HepG2 (cell line): ENCODE data around the gene PHACTR1. TPM values are rescaled to one million over a fixed set of nuclear protein-coding genes. Genes with fewer than 3 reads are reported as not detected.

Experiments used
- ATAC-seq: fragments of 200-7000 bp; cut with Tn5 transposase; 3 replicates; pipeline ENCODE4 v1.9.1; 2020; ENCODE audit warnings: mild to moderate bottlenecking, moderate library complexity
- BruUV-seq: library from RNA; stranded (reverse); fragments of 400-500 nt; replicated peaks from 2 replicates; lab custom pipeline; 2021; lab: Mats Ljungman, UMichigan
- CTCF ChIA-PET: fragments of 300-600 bp; formaldehyde crosslinking; extraction: SDS; loops from one replicate; lab custom pipeline; 2021; ENCODE audit warnings: low total read pairs, inconsistent platforms, low intra/inter-chr PET ratio; lab: Yijun Ruan, JAX
- POLR2A ChIA-PET: fragments of 350-600 bp; sonication (Branson Sonifier 250); formaldehyde crosslinking; loops from one replicate; lab custom pipeline; 2020; ENCODE audit warnings: antibody characterized with exemption, inconsistent platforms; lab: Yijun Ruan, JAX
- DNase-seq: peaks from one replicate; pipeline ENCODE4 v3.0.0-alpha.2; 2015; ENCODE audit warnings: low spot score
- FAIRE-seq: peaks from 3 replicates; lab custom pipeline; 2011; peaks lifted over from hg19 to GRCh38; lab: Jason Lieb, UNC
- H2AFZ ChIP-seq: one replicate; pipeline ENCODE4 v1.6.1; 2011; ENCODE audit warnings: low read length, inconsistent platforms
- H3K27ac ChIP-seq: fragments of 300-600 bp; 3 replicates; pipeline ENCODE4 v1.8.0; 2011; ENCODE audit warnings: mixed run types, mild to moderate bottlenecking, mixed read lengths, low read length, inconsistent platforms; ENCODE audit not compliant: insufficient read depth; ENCODE audit errors: extremely low read length
- H3K27me3 ChIP-seq, 2 experiments: fragments of 200-600 bp in 1 of 2; 2 replicates in 1 of 2; 3 replicates in 1 of 2; pipeline versions ENCODE4 v1.6.0 to v1.8.0; 2011; ENCODE audit warnings: low read length in 2 of 2, mild to moderate bottlenecking in 2 of 2, moderate library complexity in 2 of 2, inconsistent platforms in 1 of 2; ENCODE audit not compliant: insufficient read depth in 2 of 2, control insufficient read depth in 1 of 2
- H3K36me3 ChIP-seq, 2 experiments: fragments of 200-600 bp in 1 of 2; replicated peaks in 1 of 2; 2 replicates in 1 of 2; 3 replicates in 1 of 2; pipeline versions ENCODE4 v1.5.1 to v1.8.0; 2011; ENCODE audit warnings: low read length in 2 of 2, inconsistent platforms in 1 of 2; ENCODE audit not compliant: insufficient read depth in 2 of 2, control insufficient read depth in 1 of 2
- H3K4me1 ChIP-seq: 2 replicates; pipeline ENCODE4 v1.5.1; 2012; ENCODE audit warnings: low read length, inconsistent platforms; ENCODE audit not compliant: insufficient read depth
- H3K4me2 ChIP-seq: 2 replicates; pipeline ENCODE4 v1.6.0; 2011; ENCODE audit warnings: low read depth, low read length, inconsistent platforms
- H3K4me3 ChIP-seq, 3 experiments: fragments of 200-600 bp in 1 of 3; sonication (generic), shearing (Covaris generic) in 1 of 3; replicated peaks in 1 of 3; 2 replicates each; pipeline ENCODE4 v1.5.1; 2011 to 2016; ENCODE audit warnings: low read length in 3 of 3, inconsistent platforms in 2 of 3, low read depth in 2 of 3, mild to moderate bottlenecking in 2 of 3, control low read depth in 1 of 3, mixed read lengths in 1 of 3; ENCODE audit not compliant: insufficient read depth in 1 of 3
- H3K79me2 ChIP-seq: one replicate; pipeline ENCODE4 v1.6.1; 2011; ENCODE audit warnings: low read length, inconsistent platforms; ENCODE audit not compliant: insufficient read depth
- H3K9ac ChIP-seq: 2 replicates; pipeline ENCODE4 v1.6.0; 2011; ENCODE audit warnings: mild to moderate bottlenecking, low read depth, low read length, inconsistent platforms; ENCODE audit not compliant: insufficient read depth
- H3K9me3 ChIP-seq: 2 replicates; pipeline ENCODE4 v1.5.1; 2012; ENCODE audit warnings: mild to moderate bottlenecking, low read length
- H4K20me1 ChIP-seq: 2 replicates; pipeline ENCODE4 v1.6.0; 2011; ENCODE audit warnings: inconsistent platforms, mild to moderate bottlenecking, low read length, moderate library complexity; ENCODE audit not compliant: insufficient read depth
- ARID2 ChIP-seq: sonication (generic); formaldehyde crosslinking; IDR thresholded peaks from 2 replicates; pipeline ENCODE4 v1.8.1; 2022; ENCODE audit warnings: mild to moderate bottlenecking, missing genetic modification reagents, borderline replicate concordance
- ARNT2 ChIP-seq: sonication (generic); formaldehyde crosslinking; IDR thresholded peaks from 2 replicates; pipeline ENCODE4 v1.8.0; 2022; ENCODE audit warnings: mild to moderate bottlenecking, low read depth, missing genetic modification reagents, moderate library complexity
- CEBPG ChIP-seq: IDR thresholded peaks from 2 replicates; pipeline ENCODE4 v1.6.1; 2016
- DPF2 ChIP-seq: sonication (generic); formaldehyde crosslinking; IDR thresholded peaks from 2 replicates; pipeline ENCODE4 v1.4.0; 2020; ENCODE audit warnings: mild to moderate bottlenecking, low read depth, missing genetic modification reagents, borderline replicate concordance
- GATAD2A ChIP-seq: IDR thresholded peaks from 2 replicates; pipeline ENCODE4 v1.6.1; 2016
- HOXA7 ChIP-seq: sonication (generic); formaldehyde crosslinking; IDR thresholded peaks from 2 replicates; pipeline ENCODE4 v1.8.1; 2022; ENCODE audit warnings: mild to moderate bottlenecking, missing genetic modification reagents, moderate library complexity
- KDM6A ChIP-seq: IDR thresholded peaks from 2 replicates; pipeline ENCODE4 v1.6.1; 2016; ENCODE audit warnings: low read depth
- PAWR ChIP-seq: sonication (generic); formaldehyde crosslinking; IDR thresholded peaks from 2 replicates; pipeline ENCODE4 v1.4.0; 2020; ENCODE audit warnings: missing genetic modification reagents, mild to moderate bottlenecking, borderline replicate concordance
- RBM39 ChIP-seq: fragments of 200-400 bp; formaldehyde crosslinking; IDR thresholded peaks from one replicate; pipeline ENCODE4 v1.6.1; 2018; ENCODE audit warnings: antibody characterized with exemption, mild to moderate bottlenecking, low read depth, low read length; ENCODE audit not compliant: poor library complexity, severe bottlenecking
- SAP130 ChIP-seq: IDR thresholded peaks from 2 replicates; pipeline ENCODE4 v1.6.1; 2016; ENCODE audit warnings: low read depth
- SKIL ChIP-seq: sonication (generic); formaldehyde crosslinking; IDR thresholded peaks from 2 replicates; pipeline ENCODE4 v1.8.0; 2022; ENCODE audit warnings: missing genetic modification reagents, mild to moderate bottlenecking, moderate library complexity, borderline replicate concordance
- TCF7 ChIP-seq: sonication (generic); IDR thresholded peaks from 2 replicates; pipeline ENCODE4 v1.6.1; 2016; ENCODE audit warnings: antibody characterized with exemption, low read depth
- ZNF326 ChIP-seq: sonication (generic); formaldehyde crosslinking; IDR thresholded peaks from 2 replicates; pipeline ENCODE4 v1.4.0; 2020; ENCODE audit warnings: missing genetic modification reagents, borderline replicate concordance
- ZNF432 ChIP-seq: sonication (generic); formaldehyde crosslinking; IDR thresholded peaks from 2 replicates; pipeline ENCODE4 v1.5.0; 2020; ENCODE audit warnings: missing genetic modification reagents, mild to moderate bottlenecking, borderline replicate concordance
- ZSCAN25 ChIP-seq: sonication (generic); formaldehyde crosslinking; IDR thresholded peaks from 2 replicates; pipeline ENCODE4 v1.8.0; 2022; ENCODE audit warnings: mild to moderate bottlenecking, missing genetic modification reagents
- WGBS: methylation state at CpG from one replicate; pipeline ENCODE4 v1.1.6; 2017; ENCODE audit warnings: low lambda C conversion rate; 5-methylcytosine and 5-hydroxymethylcytosine counted together
- in situ Hi-C: cut with HindIII; loops from 2 replicates; pipeline ENCODE4 v1.10.0; 2017; ENCODE audit warnings: low pct_unique_long_range_greater_than_20kb; ENCODE audit not compliant: extremely low pct_ligation_motif_present
- intact Hi-C: fragments of 100-400 bp; cut with micrococcal nuclease; formaldehyde crosslinking; loops from one replicate; pipeline ENCODE4 v1.10.0; 2022; ENCODE audit not compliant: unreplicated experiment
- polyA plus RNA-seq, 8 experiments: library from polyadenylated mRNA; depleted of rRNA in 3 of 8; stranded (reverse) in 7 of 8; unstranded in 1 of 8; fragments of >200 nt; fragmentation: Illumina TruSeq in 4 of 8; extraction: Trizol in 4 of 8; gene quantifications; 2 replicates each; pipeline versions ENCODE4 v1.2.1 to v1.2.3, GENCODE V29; 2011 to 2016; ENCODE audit warnings: low read depth in 4 of 8, missing spikeins in 1 of 8, mixed read lengths in 1 of 8; ENCODE audit not compliant: insufficient read depth in 1 of 8
- total RNA-seq, 5 experiments: library from RNA; depleted of rRNA; stranded (reverse); fragments of >200 nt; fragmentation: Illumina TruSeq; extraction: Trizol; gene quantifications; 2 replicates each; pipeline ENCODE4 v1.2.3, GENCODE V29; 2016; ENCODE audit warnings: low read depth in 1 of 5
- TF ChIP-seq, protein P1 (sequence below): IDR thresholded peaks from 2 replicates; pipeline ENCODE4 v1.6.1; 2016; ENCODE audit warnings: mild to moderate bottlenecking, missing biosample characterization, missing genetic modification reagents

Gene PHACTR1
- total and polyA plus RNA-seq, 2 of the 13 experiments (the other 11 are each of a cell fraction or from before 2014, with no cell fraction given) = 0.09 TPM; not detected in 1

DNA sequence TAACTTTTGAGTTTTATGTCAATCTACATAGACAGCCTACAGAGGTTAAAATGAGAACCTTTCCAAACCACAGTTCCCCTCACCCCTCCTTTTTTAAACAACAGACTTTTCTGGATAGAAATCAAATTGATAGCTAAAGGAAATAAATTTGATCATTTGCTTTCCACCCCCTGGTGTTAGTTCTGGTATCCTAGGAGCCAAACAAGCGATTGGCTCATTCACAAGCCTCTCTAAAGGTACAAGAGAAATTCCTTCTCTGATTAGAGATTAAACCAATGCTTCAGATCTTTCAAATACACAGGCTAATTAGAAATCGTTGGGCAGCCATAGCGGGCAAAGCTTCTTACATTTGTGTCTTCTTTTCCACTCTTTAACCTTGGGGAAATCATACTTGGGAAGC, 379.5 kb downstream of the PHACTR1 start:
- no peak overlapping the region for H3K4me2 ChIP-seq
- no peak overlapping the region for H3K4me3 ChIP-seq
- H2AFZ ChIP-seq = no peak overlapping the region
- no peaks in the 10 kb centered on the region for H3K4me1 ChIP-seq
- BruUV-seq = no TSS peak
- no peaks in the 10 kb centered on the region for H3K79me2 ChIP-seq
- no peaks in the 10 kb centered on the region for H3K9me3 ChIP-seq
- no peaks in the 10 kb centered on the region for H4K20me1 ChIP-seq
- CTCF ChIA-PET = no interaction called here
- H3K9ac ChIP-seq = no peak overlapping the region
- POLR2A ChIA-PET = no interaction called here
- no peaks in the 10 kb centered on the region for H3K36me3 ChIP-seq
- in situ Hi-C loops = no loop called here
- intact Hi-C loops = no loop called here
- no peak for FAIRE-seq
- no peak overlapping the region for H3K27ac ChIP-seq
- WGBS = 18% methylated on average over 3 of the region's 3 CpGs
- DNase-seq = no peak
- TF ChIP-seq ARID2 (CRISPR knock-in tag) (no peak), RBM39 (no peak), TCF7 (no peak), ZNF326 (CRISPR knock-in tag) (no peak), SKIL (CRISPR knock-in tag) (no peak), ZNF432 (no peak), DPF2 (CRISPR knock-in tag) (no peak), KDM6A (CRISPR knock-in tag) (no peak), GATAD2A (CRISPR knock-in tag) (no peak), ZSCAN25 (no peak), ARNT2 (no peak), HOXA7 (no peak), CEBPG (CRISPR knock-in tag) (no peak), PAWR (CRISPR knock-in tag) (no peak), SAP130 (CRISPR knock-in tag) (no peak)
- TF ChIP-seq, protein P1, sequence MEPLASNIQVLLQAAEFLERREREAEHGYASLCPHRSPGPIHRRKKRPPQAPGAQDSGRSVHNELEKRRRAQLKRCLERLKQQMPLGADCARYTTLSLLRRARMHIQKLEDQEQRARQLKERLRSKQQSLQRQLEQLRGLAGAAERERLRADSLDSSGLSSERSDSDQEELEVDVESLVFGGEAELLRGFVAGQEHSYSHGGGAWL (CRISPR knock-in tag) = no peak
- H3K27me3 ChIP-seq = peaks cover 1 to 4% of the 10 kb centered on the region in 2 experiments; a peak in 1 of 5 replicates
- no peak for ATAC-seq
